Stimulated activated naive CD4-positive, alpha-beta T cell (primary cell): ENCODE measurements around the gene PHYHD1.
A peak's percentile ranks its signal among the peaks of the same experiment; 100 is the strongest.

Experiments used
- DNase-seq, 6 experiments: peaks; one replicate each; lab custom pipeline; 2025; lab: John Stamatoyannopoulos, UW

PHYHD1 gene

DNA sequence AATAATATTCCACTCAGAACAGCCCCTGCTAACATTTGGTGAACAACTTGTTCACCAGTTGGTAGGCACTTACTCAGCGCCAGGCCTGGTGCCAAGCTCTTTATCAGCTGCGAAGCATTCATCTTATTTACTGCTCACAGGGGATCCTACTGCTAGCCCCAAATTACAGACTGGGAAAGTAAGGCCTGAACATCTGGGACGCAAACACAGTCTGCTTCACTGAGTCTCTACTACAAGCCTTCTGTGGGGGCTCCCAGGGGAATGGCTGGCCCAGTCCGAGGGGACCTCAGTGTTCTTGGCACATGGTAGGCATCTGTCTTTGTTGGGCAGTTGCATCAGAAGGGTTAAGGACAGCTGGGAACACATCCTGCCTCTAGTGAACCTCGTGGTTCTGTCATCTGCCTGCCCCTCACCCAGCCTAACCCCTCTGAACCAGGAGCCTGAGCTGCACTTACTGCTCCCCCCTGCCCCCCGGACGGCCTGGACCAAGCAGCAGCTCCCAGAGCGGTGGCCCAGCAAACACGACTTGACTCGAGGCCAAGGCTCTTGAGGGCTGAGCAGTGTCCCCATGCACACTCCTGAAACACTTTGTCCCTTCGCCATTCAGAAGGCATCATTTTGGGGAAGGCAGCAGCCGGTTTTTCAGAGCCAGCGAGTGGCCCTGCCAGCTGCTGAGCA is at the start of gene PHYHD1:
Gene PHYHD1 (plus strand): TSS at position 602 of the 678 bp plus-strand sequence. CDS start 1,342 bp downstream, outside the sequence.
- no peak for DNase-seq

DNA sequence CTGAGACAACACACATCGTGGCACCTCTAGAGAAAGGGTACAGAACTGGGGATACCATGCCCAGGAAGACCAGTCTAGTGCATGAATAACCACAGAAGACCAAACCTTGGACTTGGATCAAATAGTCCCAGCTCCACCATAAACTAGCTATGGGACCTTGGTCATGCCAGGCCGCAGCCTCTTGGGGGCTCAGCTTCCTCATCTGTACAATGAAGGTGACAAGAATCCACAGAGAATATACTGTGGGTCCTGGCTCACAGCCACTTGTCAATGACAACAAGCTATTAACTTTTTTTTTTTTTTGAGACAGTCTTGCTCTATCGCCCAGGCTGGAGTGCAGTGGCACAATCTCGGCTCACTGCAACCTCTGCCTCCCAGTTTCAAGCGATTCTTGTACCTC is 42.9 kb upstream of the PHYHD1 start:
- DNase-seq: no peak

GRCh38 chr9:128881884-128882676 is 38.7 kb upstream of the PHYHD1 start, which contains the start of the genes KYAT1 and LRRC8A:
TSS of gene KYAT1 (minus strand) at chr9:128881950. CDS start at chr9:128845405, 36,545 bp downstream.
TSS of gene LRRC8A (plus strand) at chr9:128882133. CDS start at chr9:128907165, 25,032 bp downstream.
- peak; percentile 93 to 97 (median 95) for DNase-seq

GRCh38 chr9:128882677-128883603 is 37.8 kb upstream of the PHYHD1 start:
- no peak for DNase-seq

DNA sequence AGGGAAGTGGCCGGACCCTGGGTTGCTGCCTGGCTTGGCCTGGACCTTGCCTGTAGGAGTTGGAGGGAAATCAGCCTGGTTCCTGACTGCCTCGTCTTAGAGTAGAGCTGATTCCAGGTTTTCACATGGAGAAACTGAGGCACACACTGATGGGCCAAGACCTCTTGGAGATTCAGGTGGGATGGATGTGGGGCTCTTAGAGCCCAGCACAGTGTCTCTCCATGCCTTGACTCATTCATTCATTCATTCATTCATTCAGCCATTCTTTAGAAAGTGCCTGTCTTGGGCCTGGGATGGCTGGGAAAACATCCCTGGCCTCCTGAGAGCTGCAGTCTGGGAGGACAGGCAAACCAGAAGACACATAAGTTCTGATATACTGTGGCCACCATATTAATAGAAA is 36.6 kb upstream of the PHYHD1 start:
- no peak for DNase-seq

DNA sequence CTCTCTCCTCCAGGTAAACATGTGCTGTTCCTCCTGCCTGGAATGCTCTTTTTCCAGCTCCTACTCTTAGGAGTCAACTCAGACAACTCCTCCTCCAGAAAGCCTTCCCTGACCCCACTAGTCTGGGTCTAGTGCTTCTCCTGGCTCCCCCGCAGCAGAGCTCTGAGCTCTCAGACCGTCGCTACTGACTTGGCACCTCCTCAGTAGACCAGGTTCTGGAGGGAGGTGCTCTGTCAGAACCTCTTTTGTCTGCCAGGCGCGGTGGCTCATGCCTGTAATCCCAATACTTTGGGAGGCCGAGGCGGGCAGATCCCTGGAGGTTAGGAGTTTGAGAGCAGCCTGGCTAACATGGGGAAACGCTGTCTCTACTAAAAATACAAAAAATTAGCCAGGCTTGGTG is 35.4 kb upstream of the PHYHD1 start:
- no peak for DNase-seq

DNA sequence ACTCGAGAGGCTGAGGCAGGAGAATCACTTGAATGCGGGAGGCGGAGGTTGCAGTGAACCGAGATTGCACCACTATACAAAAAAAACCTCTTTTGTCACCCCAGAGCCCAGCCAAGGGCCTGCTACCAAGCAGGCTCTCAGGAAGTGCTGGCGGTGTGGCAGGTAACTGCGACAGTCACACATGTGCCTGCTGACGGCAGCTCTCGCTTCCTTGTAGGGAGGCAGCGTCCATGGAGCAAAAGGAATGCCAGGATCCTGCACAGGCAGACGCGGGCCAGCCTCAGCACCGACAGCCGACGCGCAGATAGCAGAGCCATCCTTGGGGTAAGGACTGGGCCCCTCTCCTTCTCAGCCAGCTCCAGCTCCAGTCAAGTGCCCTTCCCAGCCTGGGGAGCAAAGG is 35.0 kb upstream of the PHYHD1 start:
- no peak for DNase-seq

DNA sequence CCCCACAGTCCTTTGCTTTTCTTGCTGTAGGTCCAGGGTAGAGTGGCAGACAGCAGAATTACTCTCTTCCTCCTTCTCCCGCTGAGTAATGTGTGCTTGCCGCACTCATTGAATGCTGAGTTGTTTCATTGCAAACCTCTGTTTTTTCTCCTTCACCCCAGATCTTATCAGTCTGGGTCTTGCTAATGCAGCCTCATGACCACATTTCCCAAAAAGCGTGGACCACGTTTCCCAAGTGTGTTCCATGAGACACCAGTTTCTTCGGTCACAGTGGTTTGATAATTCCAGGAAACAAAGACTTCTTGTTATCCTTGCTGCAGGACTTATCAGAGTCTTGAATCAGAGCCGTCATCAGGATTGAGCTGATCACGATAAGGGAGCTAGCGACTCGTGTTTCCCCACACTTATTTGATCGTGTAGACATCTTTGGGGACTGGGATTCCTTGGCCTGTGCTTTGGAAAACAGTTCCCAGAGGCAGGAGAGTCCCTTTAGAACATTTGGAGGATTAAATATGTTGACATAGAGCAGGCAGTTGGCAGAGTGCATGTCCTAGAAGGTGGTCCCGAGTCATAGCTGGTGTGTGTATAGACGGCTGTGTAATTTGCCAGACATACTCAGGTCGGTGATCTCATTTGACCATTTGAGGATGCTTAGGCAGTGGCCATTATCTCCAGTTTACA is 34.4 kb upstream of the PHYHD1 start:
- DNase-seq: no peak

DNA sequence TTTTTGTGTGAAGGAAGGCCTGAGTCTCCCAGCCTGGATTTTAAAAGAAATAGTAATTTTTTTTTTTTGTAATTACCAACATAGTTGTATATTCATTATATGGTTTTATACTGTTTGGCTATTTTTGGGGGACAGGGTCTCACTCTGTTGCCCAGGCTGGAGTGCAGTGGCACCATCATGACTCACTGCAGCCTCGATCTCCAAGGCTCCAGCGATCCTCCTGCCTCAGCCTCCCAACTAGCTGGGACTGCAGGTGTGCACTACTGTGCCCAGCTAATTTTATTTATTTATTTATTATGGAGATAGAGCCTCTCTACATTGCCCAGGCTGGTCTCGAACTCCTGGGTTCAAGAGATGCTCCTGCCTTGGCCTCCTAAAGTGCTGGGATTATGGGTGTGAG is 33.7 kb upstream of the PHYHD1 start:
- no peak for DNase-seq

DNA sequence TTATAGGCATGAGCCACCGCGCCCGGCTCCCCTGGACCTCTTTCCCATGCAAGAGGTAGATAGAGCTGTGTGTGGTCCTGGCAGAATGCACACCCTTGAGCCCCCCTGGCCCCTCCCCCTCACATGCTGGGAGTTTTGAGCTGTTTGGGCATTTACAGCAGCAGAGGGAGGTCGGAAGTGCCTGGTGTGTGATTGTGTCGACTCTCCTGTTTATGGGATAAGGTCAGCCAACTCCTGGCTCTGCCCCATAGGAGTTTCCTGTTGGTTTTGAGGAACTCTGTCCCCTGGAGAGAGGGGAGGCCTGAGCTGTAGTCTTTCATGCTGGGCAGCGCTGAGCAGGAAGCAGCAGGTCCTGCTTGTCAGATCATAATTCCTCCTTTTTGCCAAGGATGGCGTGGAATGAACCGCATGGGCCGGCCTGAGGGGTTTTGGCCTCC is 32.9 kb upstream of the PHYHD1 start:
- DNase-seq: no peak

- no peak for DNase-seq
Measured at GRCh38 chr9:128891321-128892220, 29.2 kb upstream of the PHYHD1 start.

GRCh38 chr9:128892221-128892921 is 28.4 kb upstream of the PHYHD1 start:
- DNase-seq: peak in 1 of 6 experiments; percentile 10

DNA sequence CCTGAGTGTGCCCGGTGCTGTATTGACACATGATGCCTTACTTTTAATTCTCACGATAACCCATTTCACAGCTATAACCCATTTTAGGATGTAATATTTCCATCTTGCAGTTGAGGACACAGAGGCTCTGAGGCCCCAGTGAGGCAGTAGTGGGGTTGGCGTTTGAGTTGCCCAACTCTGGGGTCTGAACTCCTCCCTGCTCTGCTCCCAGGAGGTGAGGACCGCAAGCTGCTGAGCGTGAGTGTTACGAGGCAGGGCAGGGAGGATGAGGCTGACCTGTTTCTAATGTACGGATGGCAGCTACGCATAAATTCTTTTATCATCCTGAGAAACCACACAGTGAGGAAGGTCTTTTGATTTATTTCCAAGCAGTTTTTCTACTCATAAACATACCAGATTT is 27.4 kb upstream of the PHYHD1 start:
- no peak for DNase-seq

GRCh38 chr9:128894764-128895163 is 26.0 kb upstream of the PHYHD1 start:
- DNase-seq: peak in 2 of 6 experiments; percentile 9 to 15

- DNase-seq: no peak
Measured at GRCh38 chr9:128895556-128895955, 25.2 kb upstream of the PHYHD1 start.

DNA sequence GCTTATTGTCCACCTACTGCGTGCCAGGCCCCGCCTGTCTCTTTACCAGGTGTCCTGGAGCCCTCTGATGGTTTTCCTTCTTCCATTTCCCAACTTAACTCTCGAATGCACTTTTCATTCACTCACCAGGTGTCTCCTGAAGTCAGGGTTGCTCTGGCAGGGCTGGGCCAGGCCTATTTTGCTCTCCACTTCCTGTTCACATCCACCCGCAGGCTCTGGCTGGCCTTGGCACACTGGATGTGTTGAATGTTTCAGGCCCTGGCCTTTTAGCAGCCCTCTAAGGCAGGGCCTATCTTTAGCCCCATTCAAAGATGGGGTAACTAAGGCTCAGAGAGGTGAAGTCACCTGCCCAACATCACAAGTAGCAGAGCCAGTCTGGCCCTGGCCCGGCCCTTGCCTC is 22.4 kb upstream of the PHYHD1 start:
- DNase-seq: peak in 2 of 6 experiments; percentile 8 to 19

- no peak for DNase-seq
Measured at GRCh38 chr9:128898845-128899565, 21.8 kb upstream of the PHYHD1 start.

DNA sequence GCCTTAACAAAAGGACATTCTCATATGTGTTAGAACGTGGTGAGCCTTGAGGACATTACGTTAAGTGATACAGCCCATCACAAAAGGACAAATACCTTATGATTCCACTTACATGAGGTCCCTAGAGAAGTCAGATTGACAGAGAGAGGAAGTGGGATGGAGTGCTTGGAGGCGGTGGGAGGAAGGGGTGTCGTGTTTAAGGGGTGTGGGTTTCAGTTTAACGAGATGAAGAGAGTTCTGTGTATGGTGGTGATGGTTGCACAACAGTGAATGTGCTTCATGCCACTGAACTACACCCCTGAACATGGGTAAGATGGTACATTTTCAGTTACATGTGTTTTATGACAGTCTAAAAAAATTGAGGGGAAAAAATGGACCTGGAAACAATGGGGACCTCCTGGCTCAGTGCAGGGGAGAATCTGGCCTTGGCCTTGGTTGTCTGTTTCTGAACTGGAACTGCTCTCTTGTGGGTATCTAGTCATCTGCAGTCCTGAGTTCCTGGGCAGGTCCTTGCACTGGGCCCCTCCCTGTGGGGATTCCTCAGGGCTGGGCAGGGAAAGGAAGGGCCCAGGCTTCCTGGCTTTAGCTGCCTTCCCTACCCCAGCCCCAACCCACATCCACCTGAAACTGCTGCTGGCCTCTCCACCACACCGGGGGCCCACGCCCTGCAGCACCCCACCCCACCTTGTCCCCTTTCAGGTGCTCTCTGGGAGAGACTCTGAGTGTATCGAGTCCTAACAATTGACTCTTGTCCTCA is 21.0 kb upstream of the PHYHD1 start:
- DNase-seq: peak in 3 of 6 experiments; percentile 30 to 69 (median 31)
